Measurements from ENCODE around the gene GABRP. TPM values are rescaled to one million over a fixed set of nuclear protein-coding genes. Genes with fewer than 3 reads are reported as not detected.
A peak's percentile ranks its signal among the peaks of the same experiment; 100 is the strongest.

Gene GABRP
- total RNA-seq = 1 to 10 TPM; 4.8 to 5.5 TPM

GRCh38 chr5:170783498-170784247 lies at the start of gene GABRP:
GABRP (plus strand) TSS chr5:170783725; CDS start chr5:170788616, 4,891 bp downstream.
- TF ChIP-seq CTCF (IDR thresholded peaks at IDR 0.05) (no peak), POLR2A (IDR thresholded peaks at IDR 0.05) (peak; percentile 24)
- no peaks in the 10 kb centered on the region for H3K4me1 ChIP-seq (replicated peaks)
- H3K4me3 ChIP-seq = no peak within 1 kb of the TSS
- intact Hi-C loops (cut with DNase I) = no loop called here
- H3K9me3 ChIP-seq = no peaks in the 10 kb centered on the region
- no peaks in the 10 kb centered on the region for H3K27me3 ChIP-seq (replicated peaks; ENCODE audit: insufficient read depth)
- no peak for DNase-seq (ENCODE audit: low spot score)
- WGBS = 92% methylated on average over 14 of the region's 14 CpGs
- no peaks in the 10 kb centered on the region for H3K36me3 ChIP-seq
- no peak within 1 kb of the TSS for H3K27ac ChIP-seq

DNA sequence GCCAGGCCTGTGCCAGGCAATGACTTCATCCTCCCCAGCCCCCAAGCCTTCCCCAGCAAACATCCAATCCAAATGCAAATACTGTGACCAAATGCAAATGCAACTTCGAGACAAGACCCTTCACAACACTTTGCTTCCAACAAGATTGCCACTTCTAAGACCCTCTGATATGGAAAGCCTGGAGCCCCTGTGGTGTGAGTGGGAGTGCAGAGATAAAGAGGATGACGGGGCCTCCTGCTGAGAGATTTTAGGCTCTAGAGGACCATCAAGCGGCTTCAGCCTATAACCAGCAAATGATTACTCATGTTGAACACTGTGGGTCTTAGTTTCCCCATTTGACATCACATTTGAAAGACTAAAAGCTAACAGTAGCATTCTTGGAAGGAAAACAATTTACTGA lies 46.6 kb upstream of the GABRP start:
- TF ChIP-seq POLR2AphosphoS5 (IDR thresholded peaks at IDR 0.05) (no peak), POLR2A (IDR thresholded peaks at IDR 0.05) (no peak), CTCF (IDR thresholded peaks at IDR 0.05) (no peak)
- 68% methylated on average over 3 of the region's 3 CpGs for WGBS
- H3K27ac ChIP-seq = no peak overlapping the region
- intact Hi-C loops (cut with DNase I) = no loop called here
- no peaks in the 10 kb centered on the region for H3K4me1 ChIP-seq (replicated peaks)
- no peaks in the 10 kb centered on the region for H3K27me3 ChIP-seq (replicated peaks; ENCODE audit: insufficient read depth)
- H3K4me3 ChIP-seq = no peak overlapping the region
- H3K36me3 ChIP-seq = no peaks in the 10 kb centered on the region
- no peak for DNase-seq (ENCODE audit: low spot score)
- no peaks in the 10 kb centered on the region for H3K9me3 ChIP-seq

GRCh38 chr5:170737591-170737990 lies 45.9 kb upstream of the GABRP start:
- H3K27ac ChIP-seq = no peak overlapping the region
- H3K4me1 ChIP-seq (replicated peaks) = no peaks in the 10 kb centered on the region
- no peaks in the 10 kb centered on the region for H3K9me3 ChIP-seq
- WGBS = 100% methylated on average over 1 of the region's 1 CpG
- no peak for DNase-seq (ENCODE audit: low spot score)
- no peaks in the 10 kb centered on the region for H3K36me3 ChIP-seq
- H3K27me3 ChIP-seq (replicated peaks; ENCODE audit: insufficient read depth) = no peaks in the 10 kb centered on the region
- no peak for TF ChIP-seq POLR2AphosphoS5 (IDR thresholded peaks at IDR 0.05)
- no peak for TF ChIP-seq CTCF (IDR thresholded peaks at IDR 0.05)
- TF ChIP-seq POLR2A (IDR thresholded peaks at IDR 0.05) = no peak
- H3K4me3 ChIP-seq = no peak overlapping the region
- intact Hi-C loops (cut with DNase I) = no loop called here

DNA sequence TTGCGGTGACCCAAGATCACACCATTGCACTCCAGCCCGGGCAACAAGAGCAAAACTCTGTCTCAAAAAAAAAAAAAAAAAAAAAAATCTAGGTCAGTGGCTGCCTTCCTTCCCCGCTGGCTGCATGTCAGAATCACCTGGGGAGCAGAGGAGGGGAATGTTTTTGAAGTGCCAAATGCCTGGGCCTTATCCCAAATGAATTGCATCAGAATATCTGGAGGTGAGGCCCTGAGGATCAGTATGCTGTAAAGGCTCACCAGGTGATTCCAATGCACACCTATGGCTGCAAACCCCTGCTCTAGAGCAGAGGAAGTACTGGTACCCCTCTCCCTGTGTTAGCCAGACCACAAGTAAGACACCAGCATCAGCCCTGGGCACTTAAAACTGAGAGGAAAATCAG lies 44.7 kb upstream of the GABRP start:
- H3K27ac ChIP-seq = no peak overlapping the region
- TF ChIP-seq POLR2AphosphoS5 (IDR thresholded peaks at IDR 0.05) (no peak), CTCF (IDR thresholded peaks at IDR 0.05) (no peak), POLR2A (IDR thresholded peaks at IDR 0.05) (no peak)
- no peaks in the 10 kb centered on the region for H3K27me3 ChIP-seq (replicated peaks; ENCODE audit: insufficient read depth)
- H3K4me1 ChIP-seq (replicated peaks) = no peaks in the 10 kb centered on the region
- no peak overlapping the region for H3K4me3 ChIP-seq
- H3K36me3 ChIP-seq = no peaks in the 10 kb centered on the region
- intact Hi-C loops (cut with DNase I) = no loop called here
- DNase-seq (ENCODE audit: low spot score) = no peak
- H3K9me3 ChIP-seq = no peaks in the 10 kb centered on the region
- WGBS = 48% methylated on average over 3 of the region's 3 CpGs

- Histone ChIP-seq H3K4me3 (no peak overlapping the region), H3K27me3 (replicated peaks; ENCODE audit: insufficient read depth) (no peaks in the 10 kb centered on the region), H3K36me3 (no peaks in the 10 kb centered on the region), H3K9me3 (no peaks in the 10 kb centered on the region), H3K4me1 (replicated peaks) (no peaks in the 10 kb centered on the region), H3K27ac (no peak overlapping the region)
- DNase-seq (ENCODE audit: low spot score) = no peak
- TF ChIP-seq CTCF (IDR thresholded peaks at IDR 0.05) (no peak), POLR2AphosphoS5 (IDR thresholded peaks at IDR 0.05) (no peak), POLR2A (IDR thresholded peaks at IDR 0.05) (no peak)
- WGBS = 96% methylated on average over 4 of the region's 4 CpGs
- intact Hi-C loops (cut with DNase I) = no loop called here
Measured at GRCh38 chr5:170739446-170739845, 44.1 kb upstream of the GABRP start.

All from prostate gland (tissue), 2 donors.